GM18502 (cell line): ENCODE measurements around the gene ACCSL.
A peak's percentile ranks its signal among the peaks of the same experiment; 100 is the strongest.

Experiments used
- ATAC-seq: cut with Tn5 transposase; IDR thresholded peaks from one replicate; pipeline ENCODE4 v1.9.1; 2021; ENCODE audit warnings: mild to moderate bottlenecking; ENCODE audit not compliant: unreplicated experiment, poor library complexity

ACCSL gene

GRCh38 chr11:44049832-44050231 is 2.1 kb downstream of the ACCSL start:
- no peak for ATAC-seq

GRCh38 chr11:44051171-44051570 is 3.4 kb downstream of the ACCSL start:
- ATAC-seq = no peak

DNA sequence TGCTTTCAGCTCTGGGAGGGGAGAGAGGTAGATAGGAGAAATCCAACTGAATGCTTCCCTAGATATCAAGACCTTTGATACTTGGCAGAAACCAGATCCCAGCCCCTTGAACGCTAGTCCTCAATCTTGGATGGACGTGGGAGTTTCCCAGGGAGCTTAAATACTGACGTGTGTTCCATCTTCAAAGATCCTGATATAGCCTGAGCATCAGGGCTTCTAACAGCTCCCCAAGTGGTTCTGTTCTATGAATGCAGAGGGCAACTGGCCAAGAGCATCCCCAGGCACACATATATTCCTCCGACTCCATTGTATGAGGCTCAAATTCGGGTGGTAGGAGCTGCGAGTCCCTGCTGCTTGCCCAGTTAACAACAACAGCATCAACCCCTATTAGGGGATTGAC is 9.6 kb downstream of the ACCSL start:
- no peak for ATAC-seq

DNA sequence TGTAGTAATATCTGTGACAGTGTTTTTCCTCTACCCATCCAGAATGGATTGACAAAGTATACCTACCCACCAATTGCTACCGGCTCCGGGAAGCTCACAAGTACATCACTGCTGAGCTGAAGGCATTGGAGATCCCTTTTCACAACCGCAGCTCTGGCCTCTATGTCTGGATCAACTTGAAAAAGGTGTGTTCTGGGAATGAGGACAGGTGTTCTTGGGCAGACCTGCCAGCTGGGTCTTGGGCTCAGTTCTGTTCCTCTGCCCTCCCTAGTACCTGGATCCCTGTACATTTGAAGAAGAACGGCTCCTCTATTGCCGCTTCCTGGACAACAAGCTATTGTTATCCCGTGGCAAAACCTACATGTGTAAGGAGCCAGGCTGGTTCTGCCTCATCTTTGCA is 10.5 kb downstream of the ACCSL start:
- no peak for ATAC-seq

GRCh38 chr11:44065161-44065661 is 17.4 kb downstream of the ACCSL start:
- no peak for ATAC-seq

- ATAC-seq = peak; percentile 97
These were observed 18.3 kb downstream of the ACCSL start, which contains the start of gene ACCS for GRCh38 chr11:44065841-44066731. Gene ACCS, plus strand, starts transcription at chr11:44066270. Its CDS starts 1,358 bp downstream, at chr11:44067628.

GRCh38 chr11:44066732-44067141 is 19.0 kb downstream of the ACCSL start:
- no peak for ATAC-seq

DNA sequence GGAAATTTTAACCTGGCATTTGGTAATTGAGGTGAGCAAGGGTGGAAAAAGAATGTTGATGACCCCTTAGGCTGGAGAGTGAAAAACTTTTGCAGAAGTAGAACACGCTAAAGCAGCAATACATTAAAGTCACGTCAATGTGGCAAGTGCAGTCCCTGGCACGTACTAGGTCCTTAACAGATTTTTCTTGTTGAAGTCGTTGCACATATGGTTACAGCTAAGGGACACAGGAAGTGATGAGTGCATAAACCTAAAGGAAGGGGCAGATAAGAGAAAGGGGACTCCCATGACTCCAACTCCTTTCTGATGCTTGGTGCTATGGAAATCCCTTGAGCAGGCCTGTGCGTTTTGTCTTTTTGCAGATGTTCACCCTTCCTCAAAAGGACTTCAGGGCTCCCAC is 19.5 kb downstream of the ACCSL start:
- ATAC-seq = no peak

DNA sequence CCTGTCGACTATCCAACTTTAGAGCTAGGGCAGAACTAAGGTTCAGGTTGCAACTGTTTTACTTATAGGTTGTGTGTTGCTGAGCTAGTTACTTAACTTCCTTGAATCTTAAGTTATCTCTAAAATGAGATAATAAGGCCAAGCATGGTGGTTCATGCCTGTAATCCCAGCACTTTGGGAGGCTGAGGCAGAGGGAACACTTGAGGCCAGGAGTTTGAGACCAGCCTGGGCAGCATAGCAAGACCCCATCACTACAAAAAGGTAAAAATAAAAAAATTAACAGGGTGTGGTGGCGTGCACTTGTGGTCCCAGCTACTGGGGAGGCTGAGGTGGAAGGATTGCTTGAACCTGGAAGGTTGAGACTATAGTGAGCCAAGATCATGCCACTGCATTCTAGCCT is 20.4 kb downstream of the ACCSL start:
- ATAC-seq = no peak

- ATAC-seq = no peak
These were observed 23.4 kb downstream of the ACCSL start for GRCh38 chr11:44071157-44071556.

- ATAC-seq = no peak
These were observed 25.2 kb downstream of the ACCSL start for GRCh38 chr11:44072757-44073658.

DNA sequence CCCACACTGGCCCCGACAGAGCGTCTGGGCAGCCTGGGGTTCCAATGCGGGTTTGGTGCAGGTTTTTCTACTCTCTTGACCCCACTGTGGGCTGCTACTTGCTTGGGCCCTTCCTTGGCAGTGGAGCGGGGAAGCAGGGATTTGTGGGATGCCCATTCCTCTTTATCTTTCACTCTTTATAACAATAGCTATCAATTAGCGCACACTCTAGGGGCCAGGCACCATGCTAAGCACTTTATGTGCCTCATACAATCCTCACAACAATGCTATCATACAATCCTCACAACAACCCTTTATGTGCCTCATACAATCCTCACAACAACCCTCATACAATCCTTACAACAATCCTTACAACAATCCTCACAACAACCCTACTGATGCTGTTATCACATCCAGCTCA is 31.0 kb downstream of the ACCSL start:
- no peak for ATAC-seq

- no peak for ATAC-seq
These were observed 31.6 kb downstream of the ACCSL start for GRCh38 chr11:44079376-44079775.

GRCh38 chr11:44080951-44081350 is 33.2 kb downstream of the ACCSL start:
- ATAC-seq = no peak

DNA sequence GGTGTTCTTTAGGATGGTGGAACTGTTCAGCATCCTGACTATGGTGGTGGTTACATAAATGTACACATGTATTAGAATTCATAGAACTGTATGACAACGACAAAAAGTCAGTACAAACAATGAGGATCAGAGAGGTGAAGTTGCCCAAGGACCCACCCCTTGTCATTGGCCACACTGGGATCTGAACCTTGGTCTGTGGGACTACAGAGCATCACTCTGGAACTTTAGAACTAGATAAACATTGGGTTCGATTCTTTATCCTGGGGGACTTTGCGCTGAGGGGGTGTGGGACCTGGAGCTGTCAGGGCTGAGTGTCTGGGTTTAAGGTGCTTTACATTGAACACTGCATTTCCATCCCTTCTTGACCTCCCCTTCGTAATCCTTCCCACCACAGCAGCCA is 34.9 kb downstream of the ACCSL start:
- no peak for ATAC-seq

GRCh38 chr11:44083433-44083832 is 35.7 kb downstream of the ACCSL start:
- ATAC-seq = no peak

DNA sequence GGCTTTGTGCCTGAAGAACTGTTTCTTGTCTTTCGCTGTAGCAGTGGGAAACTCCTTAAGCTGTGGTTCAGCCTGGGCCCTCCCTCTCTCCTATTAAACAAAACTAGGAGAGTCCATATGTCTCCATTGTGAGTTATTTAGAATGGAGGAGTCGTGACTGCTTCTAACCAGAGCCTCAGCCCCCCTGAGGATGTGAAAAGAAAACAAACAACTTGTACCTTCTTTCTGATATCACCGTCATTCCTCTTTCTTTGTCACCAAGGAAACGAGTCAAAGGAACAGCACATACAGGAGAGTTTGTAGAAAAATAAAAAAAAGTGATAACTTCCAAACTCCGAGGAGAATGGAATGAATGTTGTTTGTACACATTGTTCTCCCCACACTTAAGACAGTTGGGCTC is 36.1 kb downstream of the ACCSL start:
- no peak for ATAC-seq

- ATAC-seq = no peak
These were observed 37.5 kb downstream of the ACCSL start for GRCh38 chr11:44085330-44085729.

DNA sequence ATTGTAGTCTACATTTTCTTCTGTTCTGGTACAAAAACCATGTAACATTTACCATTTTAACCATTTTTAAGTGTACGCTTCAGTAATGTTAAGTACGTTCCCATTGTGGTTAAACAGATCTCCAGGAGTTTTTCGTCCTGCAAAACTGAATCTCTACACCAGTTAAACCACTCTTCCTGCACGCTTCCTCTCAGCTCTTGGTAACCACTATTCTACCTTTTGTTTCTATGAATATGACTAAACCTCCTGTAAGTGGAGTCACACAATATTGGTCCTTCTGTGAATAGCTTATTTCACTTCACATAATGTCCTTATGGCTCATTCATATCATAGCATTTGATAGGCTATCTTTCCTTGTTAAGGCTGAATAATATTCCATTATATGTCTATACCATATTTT is 40.6 kb downstream of the ACCSL start:
- no peak for ATAC-seq

DNA sequence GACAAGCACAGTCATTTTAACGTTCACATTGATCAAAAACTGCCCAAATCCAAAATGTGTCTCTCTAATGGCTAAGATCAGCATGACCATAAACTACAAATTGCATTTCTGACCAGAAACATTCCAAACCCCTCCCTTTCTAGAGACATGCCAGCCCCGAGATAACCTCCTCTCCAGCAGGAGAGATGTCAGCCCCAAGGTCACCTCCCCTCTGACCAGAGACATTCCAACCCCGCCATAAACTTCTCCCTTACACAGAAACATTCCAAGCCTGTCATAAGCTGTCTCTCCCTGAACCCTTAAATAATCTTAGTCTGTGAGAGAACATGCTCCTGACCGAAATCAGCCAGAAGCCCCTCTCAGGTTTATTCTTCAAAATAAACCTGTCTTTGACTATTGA is 41.1 kb downstream of the ACCSL start:
- no peak for ATAC-seq

DNA sequence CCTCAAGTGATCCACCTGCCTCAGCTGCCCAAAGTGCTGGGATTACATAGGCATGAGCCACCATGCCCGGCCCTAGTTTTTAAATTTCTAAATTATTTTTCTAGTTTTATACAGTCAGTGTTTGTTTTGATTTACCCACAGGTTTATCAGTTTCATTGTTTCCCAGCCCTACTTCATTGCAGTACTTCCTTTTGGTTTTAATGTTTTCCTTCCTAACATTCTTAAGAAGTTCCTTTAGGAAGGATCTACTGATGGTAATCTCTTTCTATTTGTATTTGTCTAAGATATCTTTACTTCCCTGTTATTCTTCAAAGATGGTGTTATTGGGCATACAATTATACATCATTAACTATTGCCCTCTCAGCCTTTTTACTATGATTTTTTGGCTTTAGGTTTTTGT is 42.8 kb downstream of the ACCSL start:
- no peak for ATAC-seq
